IMR-90 (cell line): ENCODE data around the gene CPOX. TPM values are rescaled to one million over a fixed set of nuclear protein-coding genes. Genes with fewer than 3 reads are reported as not detected.

Experiments
- ATAC-seq: fragments of 200-7000 bp; cut with Tn5 transposase; 2 replicates; pipeline ENCODE4 v1.9.1; 2020; ENCODE audit warnings: low read depth, mild to moderate bottlenecking, moderate library complexity
- BruUV-seq: library from RNA; stranded (reverse); fragments of 400-500 nt; replicated peaks from 2 replicates; lab custom pipeline; 2021; lab: Mats Ljungman, UMichigan
- CTCF ChIA-PET: fragments of 300-600 bp; formaldehyde crosslinking; extraction: SDS; loops from one replicate; lab custom pipeline; 2021; ENCODE audit warnings: antibody characterized with exemption; lab: Yijun Ruan, JAX
- POLR2A ChIA-PET: fragments of 300-600 bp; sonication (Branson Sonifier 250); formaldehyde crosslinking; loops from one replicate; lab custom pipeline; 2022; ENCODE audit warnings: antibody characterized with exemption; ENCODE audit not compliant: unreplicated experiment; lab: Charles Lee
- DNase-seq: peaks from one replicate; pipeline ENCODE4 v3.0.0; 2013
- H2AFZ ChIP-seq: replicated peaks from 2 replicates; pipeline ENCODE3; 2013; ENCODE audit warnings: low read length, mild to moderate bottlenecking; ENCODE audit not compliant: poor library complexity
- H2AK5ac ChIP-seq: 2 replicates; pipeline ENCODE4 v1.6.1; 2013; ENCODE audit warnings: low read depth, low read length, inconsistent platforms
- H2AK9ac ChIP-seq: replicated peaks from 2 replicates; pipeline ENCODE3; 2013; ENCODE audit warnings: mild to moderate bottlenecking, low read depth, low read length, moderate library complexity; ENCODE audit not compliant: poor library complexity
- H2BK120ac ChIP-seq: 2 replicates; pipeline ENCODE4 v1.6.1; 2013; ENCODE audit warnings: low read depth, low read length, inconsistent platforms
- H2BK15ac ChIP-seq: 3 replicates; pipeline ENCODE4 v1.6.1; 2013; ENCODE audit warnings: low read depth, low read length, inconsistent platforms
- H2BK20ac ChIP-seq: 2 replicates; pipeline ENCODE4 v1.6.1; 2013; ENCODE audit warnings: low read depth, mild to moderate bottlenecking, inconsistent platforms, low read length, moderate library complexity
- H2BK5ac ChIP-seq: 2 replicates; pipeline ENCODE4 v1.6.1; 2013; ENCODE audit warnings: mild to moderate bottlenecking, low read depth, low read length, inconsistent platforms; ENCODE audit not compliant: poor library complexity, severe bottlenecking
- H3K14ac ChIP-seq: replicated peaks from 2 replicates; pipeline ENCODE4 v1.6.1; 2013; ENCODE audit warnings: low read depth, low read length, inconsistent platforms
- H3K18ac ChIP-seq: 2 replicates; pipeline ENCODE4 v1.6.1; 2013; ENCODE audit warnings: low read depth, low read length, control low read depth
- H3K23ac ChIP-seq: 2 replicates; pipeline ENCODE4 v1.6.1; 2013; ENCODE audit warnings: low read depth, low read length, inconsistent platforms
- H3K27ac ChIP-seq: 2 replicates; pipeline ENCODE4 v1.5.1; 2013; ENCODE audit warnings: mild to moderate bottlenecking, control low read depth, low read length; ENCODE audit not compliant: insufficient read depth
- H3K27me3 ChIP-seq: 2 replicates; pipeline ENCODE4 v1.6.1; 2013; ENCODE audit warnings: low read length; ENCODE audit not compliant: control insufficient read depth, insufficient read depth
- H3K36me3 ChIP-seq: 2 replicates; pipeline ENCODE4 v1.6.1; 2013; ENCODE audit warnings: low read length, mixed read lengths; ENCODE audit not compliant: control insufficient read depth, insufficient read depth
- H3K4ac ChIP-seq: 2 replicates; pipeline ENCODE4 v1.6.1; 2013; ENCODE audit warnings: low read depth, low read length, inconsistent platforms
- H3K4me1 ChIP-seq: 2 replicates; pipeline ENCODE4 v1.6.1; 2013; ENCODE audit warnings: low read length, mixed read lengths; ENCODE audit not compliant: control insufficient read depth, insufficient read depth
- H3K4me2 ChIP-seq: 2 replicates; pipeline ENCODE4 v1.6.1; 2013; ENCODE audit warnings: low read depth, mild to moderate bottlenecking, control low read depth, low read length, moderate library complexity
- H3K4me3 ChIP-seq: 2 replicates; pipeline ENCODE4 v1.5.1; 2013; ENCODE audit warnings: low read depth, mild to moderate bottlenecking, control low read depth, low read length, moderate library complexity; ENCODE audit not compliant: insufficient read depth
- H3K56ac ChIP-seq: 2 replicates; pipeline ENCODE4 v1.6.1; 2013; ENCODE audit warnings: low read length, inconsistent platforms; ENCODE audit not compliant: insufficient read depth; ENCODE audit errors: extremely low read depth
- H3K79me1 ChIP-seq, 2 experiments: 2 replicates each; pipeline ENCODE4 v1.6.1; 2013; ENCODE audit warnings: low read length in 2 of 2, inconsistent platforms in 1 of 2, low read depth in 1 of 2
- H3K9ac ChIP-seq: 2 replicates; pipeline ENCODE4 v1.6.1; 2013; ENCODE audit warnings: low read depth, low read length, control low read depth
- H3K9me1 ChIP-seq: 2 replicates; pipeline ENCODE4 v1.6.1; 2013; ENCODE audit warnings: low read length, inconsistent platforms; ENCODE audit not compliant: insufficient read depth
- H3K9me3 ChIP-seq: 2 replicates; pipeline ENCODE4 v1.6.1; 2013; ENCODE audit warnings: low read length; ENCODE audit not compliant: control insufficient read depth, insufficient read depth
- H4K20me1 ChIP-seq: 2 replicates; pipeline ENCODE4 v1.6.1; 2013; ENCODE audit warnings: low read length, inconsistent platforms; ENCODE audit not compliant: insufficient read depth
- H4K5ac ChIP-seq: 2 replicates; pipeline ENCODE4 v1.6.1; 2013; ENCODE audit warnings: mild to moderate bottlenecking, low read depth, low read length, control low read depth
- H4K8ac ChIP-seq, 2 experiments: 2 replicates each; pipeline ENCODE4 v1.6.1; 2013; ENCODE audit warnings: low read depth in 2 of 2, low read length in 2 of 2, control low read depth in 1 of 2, inconsistent platforms in 1 of 2
- H4K91ac ChIP-seq: 2 replicates; pipeline ENCODE4 v1.6.1; 2013; ENCODE audit warnings: low read depth, low read length, inconsistent platforms; ENCODE audit not compliant: insufficient read depth
- CHD1 ChIP-seq: IDR thresholded peaks from 2 replicates; pipeline ENCODE4 v1.6.1; 2012; ENCODE audit warnings: low read depth, low read length, improper control_type of control experiment
- ELK1 ChIP-seq: fragments of 150-350 bp; IDR thresholded peaks from 2 replicates; pipeline ENCODE4 v1.6.1; 2016; ENCODE audit warnings: low read depth, mild to moderate bottlenecking, low read length, moderate library complexity, borderline replicate concordance
- RAD21 ChIP-seq: IDR thresholded peaks from 2 replicates; pipeline ENCODE4 v1.6.1; 2012; ENCODE audit warnings: low read length, improper control_type of control experiment
- WGBS, 2 experiments: methylation state at CpG; one replicate each; pipeline versions ENCODE4 v1.1.5 to v1.1.7; 2013; ENCODE audit warnings: missing lambda C conversion rate in 2 of 2; ENCODE audit not compliant: insufficient read length in 1 of 2; ENCODE audit errors: extremely low coverage in 2 of 2; 5-methylcytosine and 5-hydroxymethylcytosine counted together
- dilution Hi-C: fragments of 300-500 bp; cut with HindIII; formaldehyde crosslinking; loops from one replicate; pipeline ENCODE4 v1.14.3; 2018; ENCODE audit warnings: low sequenced_read_pairs; ENCODE audit not compliant: unreplicated experiment
- in situ Hi-C: fragments of 300-500 bp; cut with MboI; formaldehyde crosslinking; loops from 3 replicates; pipeline ENCODE4 v1.14.3; 2019; ENCODE audit warnings: low sequenced_read_pairs, inconsistent platforms, mixed read lengths
- intact Hi-C: fragments of 100-400 bp; cut with micrococcal nuclease; formaldehyde crosslinking; loops from 2 replicates; pipeline ENCODE4 v1.10.0; 2022
- polyA plus RNA-seq, 3 experiments: library from polyadenylated mRNA; depleted of rRNA; stranded (reverse); fragments of >200 nt; gene quantifications; 2 replicates each; pipeline ENCODE4 v1.2.3, GENCODE V29; 2012; ENCODE audit warnings: low replicate concordance in 1 of 3
- total RNA-seq: library from RNA; depleted of rRNA; stranded (reverse); fragments of >200 nt; gene quantifications from 2 replicates; pipeline ENCODE4 v1.2.3, GENCODE V29; 2012

Gene CPOX
- total and polyA plus RNA-seq, 2 of the 4 experiments (the other 2 are of a cell fraction): 14.5 to 19.4 TPM

GRCh38 chr3:98583766-98584165 is 9.6 kb downstream of the CPOX start:
- TF ChIP-seq RAD21 (no peak), CHD1 (no peak), ELK1 (no peak)
- H3K4ac ChIP-seq: no peak overlapping the region
- no peak overlapping the region for H3K4me3 ChIP-seq
- ATAC-seq: no peak
- H3K27ac ChIP-seq: no peak overlapping the region
- no peak overlapping the region for H3K56ac ChIP-seq
- H3K4me1 ChIP-seq: no peaks in the 10 kb centered on the region
- no peak overlapping the region for H3K18ac ChIP-seq
- WGBS, 2 experiments: no CpG with 5 or more reads among the region's 4 CpGs
- no peak overlapping the region for H4K91ac ChIP-seq
- POLR2A ChIA-PET: no interaction called here
- CTCF ChIA-PET: no interaction called here
- no peaks in the 10 kb centered on the region for H4K20me1 ChIP-seq
- no peak overlapping the region for H3K9ac ChIP-seq
- no peak overlapping the region for H4K5ac ChIP-seq
- H2AK9ac ChIP-seq: no peak overlapping the region
- H3K23ac ChIP-seq: no peak overlapping the region
- H4K8ac ChIP-seq: no peak overlapping the region
- H2BK120ac ChIP-seq: no peak overlapping the region
- peaks cover 8 to 9% of the 10 kb centered on the region in 2 experiments; a peak in 3 of 4 replicates for H3K79me1 ChIP-seq
- no peak overlapping the region for H2BK5ac ChIP-seq
- in situ Hi-C loops (loop anchor here (25.0 kb wide), 1 partner anchor 771 kb away; the partner anchor contains the start of gene CRYBG3), intact Hi-C loops (no loop called here), dilution Hi-C loops (no loop called here)
- no peak overlapping the region for H3K4me2 ChIP-seq
- H3K9me1 ChIP-seq: 0 out of 2 replicates have a peak, but pooled peaks cover 2% of the 10 kb centered on the region
- H3K27me3 ChIP-seq: no peaks in the 10 kb centered on the region
- DNase-seq: no peak
- peaks cover 21% of the 10 kb centered on the region for H3K36me3 ChIP-seq
- no peaks in the 10 kb centered on the region for H3K9me3 ChIP-seq
- H2BK15ac ChIP-seq: no peak overlapping the region
- BruUV-seq: no TSS peak
- no peak overlapping the region for H2BK20ac ChIP-seq
- no peak overlapping the region for H2AFZ ChIP-seq
- H3K14ac ChIP-seq: no peak overlapping the region
- no peak overlapping the region for H2AK5ac ChIP-seq
